Smooth muscle cell (in vitro differentiated cells): Measurements from ENCODE around the gene DUSP12. TPM values are rescaled to one million over a fixed set of nuclear protein-coding genes. Genes with fewer than 3 reads are reported as not detected.
A peak's percentile ranks its signal among the peaks of the same experiment; 100 is the strongest.

ENCODE experiments used
- DNase-seq: peaks from one replicate; lab custom pipeline; 2025; ENCODE audit not compliant: unreplicated experiment; lab: John Stamatoyannopoulos, UW
- H2AFZ ChIP-seq: fragments of 200-600 bp; sonication (generic); 2 replicates; pipeline ENCODE4 v1.6.0; 2016; ENCODE audit warnings: antibody characterized with exemption, low read depth, mild to moderate bottlenecking
- H3F3A ChIP-seq: fragments of 200-600 bp; sonication (generic); 2 replicates; pipeline ENCODE4 v1.6.0; 2017; ENCODE audit warnings: antibody characterized with exemption, low read depth
- H3K27ac ChIP-seq: fragments of 200-600 bp; sonication (generic); 2 replicates; pipeline ENCODE4 v1.5.1; 2016; ENCODE audit warnings: low read depth, mild to moderate bottlenecking
- H3K27me3 ChIP-seq: fragments of 200-600 bp; sonication (generic); 2 replicates; pipeline ENCODE4 v1.6.1; 2016; ENCODE audit warnings: low read depth, mild to moderate bottlenecking
- H3K36me3 ChIP-seq: fragments of 200-600 bp; sonication (generic); 2 replicates; pipeline ENCODE4 v1.5.1; 2016; ENCODE audit warnings: low read depth
- H3K4me1 ChIP-seq: fragments of 200-600 bp; sonication (generic); 2 replicates; pipeline ENCODE4 v1.5.1; 2016; ENCODE audit warnings: low read depth
- H3K4me2 ChIP-seq: fragments of 200-600 bp; sonication (generic); 2 replicates; pipeline ENCODE4 v1.6.0; 2016; ENCODE audit warnings: mild to moderate bottlenecking
- H3K4me3 ChIP-seq: fragments of 200-600 bp; sonication (generic); 2 replicates; pipeline ENCODE4 v1.5.1; 2016; ENCODE audit warnings: mild to moderate bottlenecking
- H3K79me2 ChIP-seq: fragments of 200-600 bp; sonication (generic); 2 replicates; pipeline ENCODE4 v1.6.0; 2016; ENCODE audit warnings: low read depth, mild to moderate bottlenecking
- H3K9ac ChIP-seq: fragments of 200-600 bp; sonication (generic); 2 replicates; pipeline ENCODE4 v1.6.0; 2016; ENCODE audit warnings: low read depth
- H3K9me3 ChIP-seq: fragments of 200-600 bp; sonication (generic); replicated peaks from 2 replicates; pipeline ENCODE4 v1.5.1; 2016; ENCODE audit warnings: low read depth
- H4K20me1 ChIP-seq: fragments of 200-600 bp; sonication (generic); 2 replicates; pipeline ENCODE4 v1.6.0; 2016; ENCODE audit warnings: low read depth
- CTCF ChIP-seq: fragments of 200-600 bp; sonication (generic); IDR thresholded peaks from 2 replicates; pipeline ENCODE4 v1.5.1; 2017; ENCODE audit warnings: borderline replicate concordance, mild to moderate bottlenecking, antibody characterized with exemption; ENCODE audit not compliant: insufficient read depth, poor library complexity, severe bottlenecking
- WGBS: methylation state at CpG from one replicate; pipeline ENCODE4 v1.1.7; 2016; ENCODE audit warnings: low lambda C conversion rate; 5-methylcytosine and 5-hydroxymethylcytosine counted together
- polyA plus RNA-seq: library from polyadenylated mRNA; unstranded; fragments of >200 nt; fragmentation: Nextera tagmentation; extraction: Ambion mirVana; gene quantifications from 2 replicates; pipeline ENCODE4 v1.2.1, GENCODE V29; 2016
- total RNA-seq: library from RNA; depleted of rRNA; stranded (reverse); fragments of >200 nt; gene quantifications from 2 replicates; pipeline ENCODE4 v1.2.3, GENCODE V29; 2014

Gene DUSP12
- total and polyA plus RNA-seq, 2 experiments from 2014 or later = 41.8 to 45.7 TPM

GRCh38 chr1:161791904-161792655 is 42.5 kb downstream of the DUSP12 start:
- 67% methylated on average over 5 of the region's 5 CpGs for WGBS
- Histone ChIP-seq H3K36me3 (peaks cover 3% of the 10 kb centered on the region), H2AFZ (no peak overlapping the region), H3K4me1 (no peaks in the 10 kb centered on the region), H3K9ac (no peak overlapping the region), H3K27ac (peak overlapping the region; percentile 65), H3F3A (no peaks in the 10 kb centered on the region), H3K4me2 (no peak overlapping the region), H3K79me2 (no peaks in the 10 kb centered on the region), H3K9me3 (no peaks in the 10 kb centered on the region), H4K20me1 (no peaks in the 10 kb centered on the region), H3K4me3 (no peak overlapping the region), H3K27me3 (no peaks in the 10 kb centered on the region)
- no peak for DNase-seq
- TF ChIP-seq CTCF = no peak

- Histone ChIP-seq H4K20me1 (no peaks in the 10 kb centered on the region), H2AFZ (no peak overlapping the region), H3K4me3 (no peak overlapping the region), H3K9me3 (no peaks in the 10 kb centered on the region), H3K79me2 (no peaks in the 10 kb centered on the region), H3F3A (no peaks in the 10 kb centered on the region), H3K36me3 (peaks cover 5% of the 10 kb centered on the region), H3K27ac (peak overlapping the region; percentile 65), H3K4me2 (no peak overlapping the region), H3K9ac (no peak overlapping the region), H3K27me3 (no peaks in the 10 kb centered on the region), H3K4me1 (no peaks in the 10 kb centered on the region)
- no peak for DNase-seq
- 42% methylated on average over 3 of the region's 3 CpGs for WGBS
- peak; percentile 61 for TF ChIP-seq CTCF
These were observed 43.2 kb downstream of the DUSP12 start for GRCh38 chr1:161792740-161793139.

DNA sequence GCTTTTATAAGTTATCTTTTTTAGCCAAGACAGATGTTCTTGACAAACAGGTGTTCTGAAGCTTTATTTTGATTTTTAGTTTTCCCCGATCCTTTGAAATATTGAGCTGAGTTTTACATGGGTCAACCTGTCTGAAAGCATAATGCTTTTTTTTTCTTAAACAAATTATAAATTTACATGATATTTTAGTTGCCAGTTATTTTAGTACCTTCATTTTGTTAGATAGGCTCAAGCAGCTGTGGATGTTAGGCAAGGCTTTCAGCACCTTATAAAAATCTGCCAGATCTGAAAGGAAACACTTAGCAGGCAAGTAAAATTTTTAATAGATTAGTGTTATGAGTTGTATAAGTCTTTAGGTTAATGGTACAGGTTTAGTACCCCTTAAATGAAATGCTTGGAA is 50.2 kb downstream of the DUSP12 start:
- 97% methylated on average over 1 of the region's 1 CpG for WGBS
- no peaks in the 10 kb centered on the region for H3K9me3 ChIP-seq
- H3K9ac ChIP-seq = no peak overlapping the region
- H3K4me2 ChIP-seq = no peak overlapping the region
- no peak overlapping the region for H3K27ac ChIP-seq
- H2AFZ ChIP-seq = no peak overlapping the region
- no peaks in the 10 kb centered on the region for H3K27me3 ChIP-seq
- no peaks in the 10 kb centered on the region for H4K20me1 ChIP-seq
- peaks cover 5% of the 10 kb centered on the region for H3K36me3 ChIP-seq
- no peak for DNase-seq
- H3F3A ChIP-seq = no peaks in the 10 kb centered on the region
- no peak overlapping the region for H3K4me3 ChIP-seq
- TF ChIP-seq CTCF = no peak
- no peaks in the 10 kb centered on the region for H3K79me2 ChIP-seq
- no peaks in the 10 kb centered on the region for H3K4me1 ChIP-seq

GRCh38 chr1:161801955-161802354 is 52.4 kb downstream of the DUSP12 start:
- TF ChIP-seq CTCF = no peak
- no peak overlapping the region for H3K27ac ChIP-seq
- no peak overlapping the region for H2AFZ ChIP-seq
- no peaks in the 10 kb centered on the region for H4K20me1 ChIP-seq
- H3K79me2 ChIP-seq = no peaks in the 10 kb centered on the region
- no peak overlapping the region for H3K9ac ChIP-seq
- 80% methylated on average over 7 of the region's 7 CpGs for WGBS
- no peak for DNase-seq
- no peaks in the 10 kb centered on the region for H3K27me3 ChIP-seq
- H3K4me1 ChIP-seq = no peaks in the 10 kb centered on the region
- peaks cover 3% of the 10 kb centered on the region for H3F3A ChIP-seq
- no peak overlapping the region for H3K4me3 ChIP-seq
- H3K4me2 ChIP-seq = no peak overlapping the region
- H3K36me3 ChIP-seq = peaks cover 3% of the 10 kb centered on the region
- H3K9me3 ChIP-seq = no peaks in the 10 kb centered on the region
